GM19324 (cell line): ENCODE data around the gene ANKS1B.
"Not testable (repeated sequence)": the region's sequence is repeated elsewhere in the genome, so short reads cannot be mapped to it uniquely, and the experiment has no call there.

Source experiments
- ATAC-seq: cut with Tn5 transposase; IDR thresholded peaks from one replicate; pipeline ENCODE4 v1.9.1; 2021; ENCODE audit warnings: mild to moderate bottlenecking, moderate library complexity; ENCODE audit not compliant: unreplicated experiment, low FRiP score

ANKS1B gene

DNA sequence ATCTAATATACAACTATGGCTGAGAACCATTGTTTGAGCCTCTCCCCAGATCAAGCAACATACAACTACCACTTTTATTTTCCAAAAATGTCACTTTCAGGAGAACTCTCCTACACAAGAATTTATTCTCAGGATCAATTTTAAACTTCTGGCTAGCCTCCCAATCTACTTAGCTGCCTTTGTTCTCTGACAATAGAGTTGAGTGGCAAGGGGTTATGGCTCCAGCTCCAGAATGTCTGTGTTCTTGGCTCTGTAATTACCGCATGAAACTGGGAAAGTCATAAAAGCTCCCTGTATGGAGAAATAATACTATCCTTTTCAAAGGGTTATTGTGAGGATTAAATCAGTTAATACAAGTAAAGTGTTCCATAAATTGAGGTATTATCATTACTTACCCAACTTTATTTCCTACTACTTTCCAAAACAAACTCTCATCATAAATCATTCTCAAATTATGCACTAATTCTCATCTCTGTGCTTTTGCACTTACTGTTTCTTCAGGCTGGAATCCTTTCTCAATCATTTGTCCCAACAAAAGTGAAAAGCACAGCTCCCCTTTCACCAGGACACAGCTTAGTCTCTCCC, 215.2 kb downstream of the ANKS1B start:
- ATAC-seq: no peak

- ATAC-seq: no peak
Observed at GRCh38 chr12:99768758-99769157, 216.0 kb downstream of the ANKS1B start.

GRCh38 chr12:99767809-99768208, 216.9 kb downstream of the ANKS1B start:
- no peak for ATAC-seq

- ATAC-seq: no peak
Observed at GRCh38 chr12:99766408-99766807, 218.3 kb downstream of the ANKS1B start.

GRCh38 chr12:99765469-99766114, 219.1 kb downstream of the ANKS1B start:
- ATAC-seq: no peak

DNA sequence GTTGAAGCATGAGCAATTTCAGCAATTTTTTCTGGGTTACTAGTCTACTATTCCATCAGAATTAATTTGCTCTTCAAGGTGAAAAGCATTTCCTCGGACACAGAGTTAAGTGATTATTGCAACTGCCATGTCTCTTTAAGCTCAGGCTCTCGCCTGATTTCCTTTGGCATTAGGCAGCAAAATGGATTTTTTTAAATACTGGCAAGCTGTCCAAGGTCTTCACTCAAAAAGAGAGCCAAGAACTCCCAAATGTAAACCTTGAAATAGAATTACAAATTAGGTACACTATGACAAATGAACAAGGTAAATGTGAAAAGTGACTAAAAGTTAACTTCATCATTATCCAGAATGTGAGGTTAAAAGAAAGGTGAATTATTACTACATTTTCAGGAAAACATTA, 225.3 kb downstream of the ANKS1B start:
- ATAC-seq: no peak

DNA sequence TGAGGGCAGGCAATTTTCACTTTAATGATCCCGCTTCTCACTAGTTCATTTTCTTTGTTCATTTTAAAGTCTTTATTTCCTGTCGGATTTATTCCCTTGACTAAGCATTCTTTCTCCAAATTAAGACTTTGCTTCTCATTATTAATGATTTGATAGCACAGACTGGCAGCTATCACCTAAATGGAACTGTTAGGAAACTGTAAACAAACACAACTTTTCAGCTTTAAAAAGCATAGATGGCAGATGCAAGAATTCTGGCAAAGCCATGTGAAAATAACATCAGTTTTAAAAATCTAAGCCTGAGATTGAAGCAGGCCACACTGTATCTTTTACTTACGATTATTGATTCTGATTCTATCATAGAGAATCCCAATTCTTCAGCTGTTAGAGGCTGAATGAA, 225.7 kb downstream of the ANKS1B start:
- ATAC-seq: no peak

- ATAC-seq: no peak
Observed at GRCh38 chr12:99752740-99753139, 232.0 kb downstream of the ANKS1B start.

DNA sequence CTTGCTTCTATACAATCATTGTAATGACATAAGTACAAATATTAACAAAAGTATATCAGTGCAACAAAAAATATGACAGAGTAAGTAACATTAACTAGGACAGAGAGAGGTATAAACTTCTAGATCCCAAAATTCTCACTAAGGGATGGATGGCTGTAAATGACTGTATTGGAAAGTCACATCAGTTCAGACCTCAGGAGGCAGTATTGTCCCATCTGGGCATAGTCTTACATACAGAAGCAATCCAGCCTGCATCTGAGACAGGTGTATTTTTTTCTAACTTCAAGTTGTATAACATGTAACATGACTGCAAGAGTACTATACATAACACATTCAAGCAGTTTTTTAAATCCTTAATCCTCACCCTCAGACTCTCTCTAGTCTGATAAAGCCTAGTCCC, 238.2 kb downstream of the ANKS1B start:
- no peak for ATAC-seq

GRCh38 chr12:99745895-99746294, 238.8 kb downstream of the ANKS1B start:
- no peak for ATAC-seq

DNA sequence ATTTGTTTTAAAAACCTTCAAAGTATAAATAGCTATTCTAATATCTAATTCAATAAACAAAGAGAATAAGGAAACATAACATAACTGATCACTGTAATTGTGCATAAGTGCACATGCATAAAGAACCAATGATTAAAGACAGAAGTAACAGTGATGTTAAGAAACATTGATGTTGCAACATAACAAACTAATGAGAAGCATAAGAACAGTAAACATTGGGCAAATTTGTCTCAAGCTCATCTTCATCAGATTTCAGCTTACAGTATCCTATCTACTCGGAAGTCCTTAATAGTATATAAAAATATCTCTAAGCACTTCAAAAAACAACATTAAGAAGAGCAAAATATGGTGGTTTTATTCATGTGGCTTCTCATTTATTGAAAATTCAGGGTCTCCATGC, 239.6 kb downstream of the ANKS1B start:
- no peak for ATAC-seq

GRCh38 chr12:99736760-99737269, 247.9 kb downstream of the ANKS1B start:
- ATAC-seq: no peak

DNA sequence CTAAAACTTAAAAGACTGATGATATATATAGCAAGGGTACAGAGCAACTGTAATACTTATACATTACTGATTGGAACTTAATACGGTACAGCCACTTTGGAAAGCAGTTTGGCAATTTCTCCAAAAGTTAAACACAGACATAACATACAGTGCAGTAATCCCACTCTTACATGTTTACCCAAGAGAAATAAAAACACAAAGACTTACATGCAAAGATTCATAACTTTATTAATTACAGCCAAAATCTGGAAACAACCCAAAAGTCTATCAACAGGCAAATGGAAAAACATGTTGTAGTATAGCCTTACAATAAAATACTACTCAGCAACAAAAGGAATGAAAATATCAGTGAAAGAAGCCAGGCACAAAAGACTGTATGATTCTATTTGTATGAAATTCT, 252.6 kb downstream of the ANKS1B start:
- no peak for ATAC-seq

DNA sequence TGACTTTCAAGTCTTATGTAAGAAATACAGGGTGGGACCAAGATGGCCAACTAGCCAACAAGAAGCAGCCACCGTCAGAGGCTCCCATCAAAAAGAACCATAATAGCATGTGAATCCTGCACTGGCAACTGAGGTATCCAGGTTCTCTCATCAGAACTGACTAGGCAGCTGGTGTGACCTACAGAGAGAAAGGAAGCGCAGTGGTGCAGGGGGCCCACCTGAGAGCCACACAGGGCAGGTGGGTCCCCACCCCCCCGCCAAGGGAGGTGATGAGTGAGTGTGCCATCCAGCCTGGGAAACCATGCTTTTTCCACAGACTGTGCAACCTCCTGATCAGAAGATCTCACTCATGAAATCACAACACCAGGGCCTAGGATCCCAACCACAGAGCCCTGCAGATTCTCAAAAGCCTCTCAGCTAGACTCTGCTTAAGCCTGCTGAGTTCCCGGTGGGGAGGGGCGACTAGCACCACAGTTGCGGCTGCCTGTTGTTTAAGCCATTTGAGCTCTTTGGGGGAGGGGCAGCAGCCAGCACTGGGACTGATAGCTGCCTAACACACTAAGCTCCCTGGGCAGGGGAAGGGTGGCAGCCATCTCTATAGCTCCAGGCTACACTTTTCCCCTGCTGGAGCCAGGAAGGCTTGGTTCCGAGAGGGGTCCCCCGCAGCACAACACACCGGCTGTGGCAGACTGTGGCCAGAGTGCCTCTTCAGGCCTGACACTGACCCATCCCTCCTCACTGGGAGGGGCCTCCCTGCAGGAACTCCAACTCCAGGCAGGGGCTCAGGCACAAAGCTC, 261.8 kb downstream of the ANKS1B start:
- no peak for ATAC-seq

DNA sequence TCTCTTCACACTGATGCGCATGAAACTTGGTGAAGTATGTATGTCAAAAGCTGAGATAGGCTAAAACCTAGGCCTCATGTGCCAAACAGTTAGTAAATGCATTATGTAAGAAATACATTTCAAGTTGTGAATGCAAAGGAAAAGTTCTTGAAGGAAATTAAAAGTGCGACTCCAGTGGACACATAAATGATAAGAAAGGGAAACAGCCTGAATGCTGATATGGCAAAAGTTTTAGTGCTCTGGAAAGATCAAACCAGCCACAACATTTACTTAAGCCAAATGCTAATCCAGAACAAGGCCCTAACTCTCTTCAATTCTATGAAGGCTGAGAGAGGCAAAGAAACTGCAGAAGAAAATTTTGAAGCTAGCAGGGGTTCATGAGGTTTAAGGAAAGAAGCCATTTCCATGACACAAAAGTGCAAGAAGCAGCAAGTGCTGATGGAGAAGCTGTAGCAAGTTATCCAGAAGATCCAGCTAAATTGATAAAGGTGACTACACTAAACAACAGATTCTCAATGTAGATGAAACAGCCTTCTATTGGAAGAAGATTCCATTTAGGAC, 262.9 kb downstream of the ANKS1B start:
- ATAC-seq: no peak

- not testable (repeated sequence) for ATAC-seq
Observed at GRCh38 chr12:99720083-99720465, 264.7 kb downstream of the ANKS1B start.

DNA sequence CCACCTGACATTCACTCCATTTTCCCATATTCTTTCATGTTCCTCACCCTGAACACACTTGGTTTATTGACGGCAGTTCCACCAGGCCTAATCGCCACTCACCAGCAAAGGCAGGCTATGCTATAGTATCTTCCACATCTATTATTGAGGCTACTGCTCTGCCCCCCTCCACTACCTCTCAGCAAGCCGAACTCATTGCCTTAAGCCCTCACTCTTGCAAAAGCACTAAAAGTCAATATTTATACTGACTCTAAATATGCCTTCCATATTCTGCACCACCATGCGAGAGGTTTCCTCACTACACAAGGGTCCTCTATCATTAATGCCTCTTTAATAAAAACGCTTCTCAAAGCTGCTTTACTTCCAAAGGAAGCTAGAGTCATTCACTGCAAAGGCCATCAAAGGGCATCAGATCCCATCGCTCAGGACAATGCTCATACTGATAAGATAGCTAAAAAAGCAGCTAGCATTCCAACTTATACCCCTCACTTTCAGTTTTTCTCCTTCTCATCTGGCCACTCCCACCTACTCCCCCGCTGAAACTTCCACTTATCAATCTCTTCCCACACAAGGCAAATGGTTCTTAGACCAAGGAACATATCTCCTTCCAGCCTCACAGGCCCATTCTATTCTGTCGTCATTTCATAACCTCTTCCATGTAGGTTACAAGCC, 265.2 kb downstream of the ANKS1B start:
- not testable (repeated sequence) for ATAC-seq

DNA sequence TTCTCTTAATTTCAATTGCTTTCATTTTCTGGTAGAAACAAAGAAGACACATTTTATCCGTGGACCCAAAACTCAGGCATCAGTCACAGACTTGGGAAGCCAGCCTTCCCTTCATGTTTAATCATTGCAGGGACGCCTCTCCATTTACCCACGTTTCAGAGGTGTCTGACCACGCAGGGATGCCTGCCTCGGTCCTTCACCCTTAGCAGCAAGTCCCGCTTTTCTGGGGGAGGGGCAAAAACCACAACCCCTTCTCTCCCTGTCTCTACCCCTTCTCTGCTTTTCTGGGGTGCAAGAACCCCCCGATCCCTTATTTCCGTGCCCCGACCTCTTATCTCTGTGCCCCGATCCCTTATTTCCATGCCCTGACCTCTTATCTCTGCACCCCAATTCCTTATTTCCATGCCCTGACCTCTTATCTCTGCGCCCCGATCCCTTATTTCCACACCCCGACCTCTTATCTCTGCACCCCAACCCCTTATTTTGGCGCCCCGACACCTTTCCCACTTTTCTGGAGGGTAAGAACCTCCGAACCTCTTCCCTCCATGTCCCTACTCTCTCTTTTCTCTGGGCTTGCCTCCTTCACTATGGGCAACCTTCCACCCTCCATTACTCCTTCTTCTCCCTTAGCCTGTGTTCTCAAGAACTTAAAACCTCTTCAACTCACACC, 268.8 kb downstream of the ANKS1B start:
- not testable (repeated sequence) for ATAC-seq

DNA sequence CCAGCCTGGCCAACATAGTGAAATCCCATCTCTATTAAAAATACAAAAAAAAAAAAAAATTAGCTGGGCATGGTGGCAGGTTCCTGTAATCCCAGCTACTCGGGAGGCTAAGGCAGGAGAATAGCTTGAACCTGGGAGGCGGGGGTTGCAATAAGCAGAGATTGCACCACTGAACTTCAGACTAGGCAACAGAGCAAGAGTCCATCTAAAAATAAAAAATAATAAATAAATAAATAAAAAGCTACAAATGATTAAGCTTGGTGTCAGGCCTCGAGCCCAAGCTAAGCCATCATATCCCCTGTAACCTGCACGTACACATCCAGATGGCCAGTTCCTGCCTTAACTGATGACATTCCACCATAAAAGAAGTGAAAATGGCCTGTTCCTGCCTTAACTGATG, 269.8 kb downstream of the ANKS1B start:
- not testable (repeated sequence) for ATAC-seq

DNA sequence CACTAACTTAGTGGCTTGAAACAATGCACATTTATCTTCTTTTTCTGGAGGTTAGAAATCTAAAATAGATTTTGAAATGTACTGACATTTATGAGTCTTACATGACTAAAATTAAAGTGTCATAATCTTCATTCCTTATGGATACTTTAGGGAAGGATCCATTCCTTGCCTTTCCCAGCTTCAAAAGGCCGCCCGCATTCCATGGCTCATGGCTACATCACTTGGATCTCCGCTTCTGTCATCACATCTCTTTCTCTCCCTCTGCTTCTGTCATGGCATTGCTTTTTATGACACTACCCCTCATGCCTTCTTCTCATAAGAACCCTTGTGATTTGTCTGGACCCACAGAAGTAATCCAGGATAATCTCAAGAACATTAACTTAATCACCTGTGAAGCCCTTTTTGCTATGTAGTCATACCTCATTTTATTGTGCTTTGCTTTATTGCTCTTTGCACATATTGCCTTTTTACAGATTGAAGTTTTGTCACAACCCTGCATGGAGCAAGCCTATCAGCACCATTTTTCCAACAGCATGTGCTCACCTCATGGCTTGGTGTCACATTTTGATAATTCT, 270.7 kb downstream of the ANKS1B start:
- ATAC-seq: no peak
